ENCODE measurements around the gene ZNF276.
A peak's percentile ranks its signal among the peaks of the same experiment; 100 is the strongest.
"Not testable (repeated sequence)": the region's sequence is repeated elsewhere in the genome, so short reads cannot be mapped to it uniquely, and the experiment has no call there.

The ZNF276 gene, protein sequence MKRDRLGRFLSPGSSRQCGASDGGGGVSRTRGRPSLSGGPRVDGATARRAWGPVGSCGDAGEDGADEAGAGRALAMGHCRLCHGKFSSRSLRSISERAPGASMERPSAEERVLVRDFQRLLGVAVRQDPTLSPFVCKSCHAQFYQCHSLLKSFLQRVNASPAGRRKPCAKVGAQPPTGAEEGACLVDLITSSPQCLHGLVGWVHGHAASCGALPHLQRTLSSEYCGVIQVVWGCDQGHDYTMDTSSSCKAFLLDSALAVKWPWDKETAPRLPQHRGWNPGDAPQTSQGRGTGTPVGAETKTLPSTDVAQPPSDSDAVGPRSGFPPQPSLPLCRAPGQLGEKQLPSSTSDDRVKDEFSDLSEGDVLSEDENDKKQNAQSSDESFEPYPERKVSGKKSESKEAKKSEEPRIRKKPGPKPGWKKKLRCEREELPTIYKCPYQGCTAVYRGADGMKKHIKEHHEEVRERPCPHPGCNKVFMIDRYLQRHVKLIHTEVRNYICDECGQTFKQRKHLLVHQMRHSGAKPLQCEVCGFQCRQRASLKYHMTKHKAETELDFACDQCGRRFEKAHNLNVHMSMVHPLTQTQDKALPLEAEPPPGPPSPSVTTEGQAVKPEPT

DNA sequence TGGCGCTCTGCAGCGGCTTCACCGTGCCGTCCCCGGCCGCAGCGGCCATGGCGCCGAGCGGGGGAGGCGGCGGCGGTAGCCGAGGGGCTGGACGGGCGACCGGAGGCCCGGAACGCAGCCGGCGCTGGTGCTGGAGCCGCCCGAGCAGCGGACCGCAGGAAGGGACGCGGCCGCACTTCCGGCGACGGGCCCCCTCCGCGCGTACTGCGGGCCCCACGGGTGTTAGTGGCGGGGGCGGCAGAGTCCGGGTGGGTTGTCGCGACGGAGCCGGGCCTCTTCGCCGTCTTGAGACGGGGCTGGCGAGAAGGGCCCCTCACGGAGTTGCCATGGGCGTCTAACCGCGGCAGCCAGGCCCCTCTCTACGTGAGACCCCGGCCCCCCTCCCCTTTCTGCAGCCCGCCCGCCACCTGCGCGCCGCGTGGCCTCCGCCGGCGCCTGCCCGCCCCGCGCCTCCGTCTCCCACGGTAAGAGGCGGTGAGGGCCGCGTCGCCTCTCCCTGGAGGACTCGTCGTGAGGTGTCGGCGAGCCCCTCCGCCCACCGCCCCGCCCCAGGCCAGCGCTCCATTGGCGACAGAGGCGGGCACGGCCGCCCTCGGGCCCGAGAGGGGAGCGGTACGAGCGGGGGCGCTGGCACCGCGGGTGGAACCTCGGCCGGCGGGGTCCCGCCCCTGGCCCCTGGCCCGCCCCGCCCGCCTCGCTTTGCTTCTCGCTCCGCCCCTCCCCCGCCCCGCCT, at the start of gene ZNF276, which contains the start of gene VPS9D1:
ZNF276 (plus strand) TSS at position 725 of the 733 bp plus-strand sequence. CDS start 104 bp downstream, outside the sequence.
VPS9D1 (minus strand) TSS at position 86 of the 733 bp plus-strand sequence; CDS start at position 49, 37 bp downstream.
- peak; percentile 76 for DNase-seq (ENCODE audit: low read depth)

DNA sequence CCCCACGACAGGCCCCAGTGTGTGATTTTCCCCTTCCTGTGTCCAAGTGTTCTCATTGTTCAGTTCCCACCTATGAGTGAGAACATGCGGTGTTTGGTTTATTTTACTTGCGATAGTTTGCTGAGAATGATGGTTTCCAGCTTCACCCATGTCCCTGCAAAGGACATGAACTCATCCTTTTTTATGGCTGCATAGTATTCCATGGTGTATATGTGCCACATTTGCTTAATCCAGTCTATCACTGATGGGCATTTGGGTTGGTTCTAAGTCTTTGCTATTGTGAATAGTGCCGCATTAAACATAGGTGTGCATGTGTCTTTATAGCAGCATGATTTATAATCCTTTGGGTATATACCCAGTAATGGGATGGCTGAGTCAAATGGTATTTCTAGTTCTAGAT, 49.8 kb upstream of the ZNF276 start:
- DNase-seq (ENCODE audit: low read depth), result not testable (repeated sequence)

DNA sequence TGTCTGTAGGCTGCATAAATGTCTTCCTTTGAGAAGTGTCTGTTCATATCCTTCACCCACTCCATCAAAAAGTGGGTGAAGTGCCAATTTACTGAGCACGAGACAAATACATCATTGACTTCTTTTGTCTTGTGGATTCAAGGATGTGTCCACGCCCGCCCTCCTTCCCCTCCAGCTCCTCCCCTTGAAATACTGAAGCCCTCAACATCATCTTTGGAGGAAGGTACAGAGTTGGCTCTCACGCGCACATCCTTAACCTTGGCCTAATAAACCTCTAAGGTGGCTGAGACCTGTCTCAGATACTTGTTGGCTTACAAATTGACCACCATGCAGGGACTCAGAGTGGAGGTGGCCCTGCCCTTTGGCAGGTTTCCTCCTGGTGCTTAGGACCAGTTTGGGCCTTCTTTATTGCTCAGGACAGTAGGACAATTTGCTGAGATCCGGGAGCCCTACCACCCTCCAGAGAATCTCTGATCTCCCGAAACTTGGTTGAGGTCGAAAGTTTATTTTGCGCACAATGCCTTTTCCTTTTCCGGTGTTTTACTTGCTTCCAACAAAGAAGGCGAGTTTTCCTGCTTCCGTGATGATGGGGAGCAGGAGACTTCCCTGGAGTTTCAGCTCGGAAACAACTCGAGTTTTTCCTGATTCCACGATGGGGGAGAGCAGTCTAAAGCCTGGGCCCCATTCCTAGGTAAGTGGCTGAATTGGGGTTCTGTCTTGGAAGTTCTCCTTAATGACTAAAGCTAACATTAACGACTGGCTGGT, 49.0 kb upstream of the ZNF276 start:
- DNase-seq (ENCODE audit: low read depth), result no peak

DNA sequence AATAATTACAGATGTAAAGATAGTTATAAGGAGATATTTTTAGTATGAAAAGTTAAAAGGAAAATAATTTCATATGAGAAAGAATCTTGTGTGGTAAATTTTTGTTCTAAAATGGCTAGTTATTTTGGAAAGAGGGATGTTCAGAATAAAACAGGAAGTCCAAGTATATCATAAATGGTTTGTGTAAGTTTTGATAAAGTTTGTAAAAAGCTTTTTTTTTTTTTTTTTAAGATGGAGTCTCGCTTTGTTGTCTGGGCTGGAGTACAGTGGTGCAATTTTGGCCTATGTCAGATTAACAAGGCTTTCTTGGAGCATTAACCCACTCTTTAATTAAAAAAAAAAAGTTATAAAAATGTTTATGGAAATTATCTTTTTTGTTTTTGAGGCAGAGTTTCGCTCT, 43.1 kb upstream of the ZNF276 start:
- DNase-seq (ENCODE audit: low read depth), result no peak

DNA sequence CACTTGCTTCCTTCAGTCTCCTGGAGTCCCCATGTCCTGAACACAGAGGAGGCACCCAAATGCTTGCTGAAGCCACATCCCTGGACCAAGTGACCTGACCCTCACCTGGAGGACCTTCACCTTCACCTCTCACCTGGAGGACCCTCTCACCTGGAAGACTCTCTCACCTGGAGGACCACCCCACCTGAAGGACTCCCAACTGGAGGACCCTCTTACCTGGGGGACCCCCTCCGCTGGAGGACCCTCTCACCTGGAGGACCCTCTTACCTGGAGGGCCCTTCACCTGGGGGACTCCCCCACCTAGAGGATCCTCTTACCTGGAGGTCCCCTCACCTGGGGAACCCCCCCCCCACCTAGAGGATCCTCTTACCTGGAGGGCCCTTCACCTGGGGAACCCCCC, 35.4 kb upstream of the ZNF276 start:
- DNase-seq (ENCODE audit: low read depth), result no peak

DNA sequence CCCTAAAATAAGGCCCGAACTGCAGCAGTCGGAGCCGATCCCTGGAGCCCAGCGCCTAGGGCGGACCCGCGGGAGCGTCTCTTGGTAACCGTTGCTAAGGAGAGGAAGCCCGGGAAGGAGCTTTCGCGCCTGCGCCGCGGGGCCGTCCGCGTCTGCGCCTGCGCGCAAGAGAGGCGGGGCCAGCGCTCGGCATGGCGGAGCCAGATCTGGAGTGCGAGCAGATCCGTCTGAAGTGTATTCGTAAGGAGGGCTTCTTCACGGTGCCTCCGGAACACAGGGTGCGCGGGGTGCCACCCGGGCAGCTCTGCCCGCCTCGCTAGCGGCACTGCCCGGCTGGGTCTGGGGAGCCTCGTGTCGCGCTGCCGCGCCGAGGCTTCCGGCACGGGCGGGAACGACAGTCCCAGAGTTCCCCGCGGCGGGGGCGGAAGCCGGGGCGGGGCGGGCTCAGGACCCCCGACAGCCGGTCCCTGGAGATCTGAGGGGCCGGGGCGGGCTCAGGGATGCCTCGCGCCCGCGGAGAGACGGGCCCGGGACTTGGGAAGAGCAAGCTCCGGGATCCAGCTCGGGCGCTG, 34.7 kb upstream of the ZNF276 start, which contains the start of gene CDK10:
CDK10 (plus strand) TSS at position 170 of the 572 bp plus-strand sequence; CDS start at position 192, 22 bp downstream.
- DNase-seq (ENCODE audit: low read depth), result peak; percentile 80

DNA sequence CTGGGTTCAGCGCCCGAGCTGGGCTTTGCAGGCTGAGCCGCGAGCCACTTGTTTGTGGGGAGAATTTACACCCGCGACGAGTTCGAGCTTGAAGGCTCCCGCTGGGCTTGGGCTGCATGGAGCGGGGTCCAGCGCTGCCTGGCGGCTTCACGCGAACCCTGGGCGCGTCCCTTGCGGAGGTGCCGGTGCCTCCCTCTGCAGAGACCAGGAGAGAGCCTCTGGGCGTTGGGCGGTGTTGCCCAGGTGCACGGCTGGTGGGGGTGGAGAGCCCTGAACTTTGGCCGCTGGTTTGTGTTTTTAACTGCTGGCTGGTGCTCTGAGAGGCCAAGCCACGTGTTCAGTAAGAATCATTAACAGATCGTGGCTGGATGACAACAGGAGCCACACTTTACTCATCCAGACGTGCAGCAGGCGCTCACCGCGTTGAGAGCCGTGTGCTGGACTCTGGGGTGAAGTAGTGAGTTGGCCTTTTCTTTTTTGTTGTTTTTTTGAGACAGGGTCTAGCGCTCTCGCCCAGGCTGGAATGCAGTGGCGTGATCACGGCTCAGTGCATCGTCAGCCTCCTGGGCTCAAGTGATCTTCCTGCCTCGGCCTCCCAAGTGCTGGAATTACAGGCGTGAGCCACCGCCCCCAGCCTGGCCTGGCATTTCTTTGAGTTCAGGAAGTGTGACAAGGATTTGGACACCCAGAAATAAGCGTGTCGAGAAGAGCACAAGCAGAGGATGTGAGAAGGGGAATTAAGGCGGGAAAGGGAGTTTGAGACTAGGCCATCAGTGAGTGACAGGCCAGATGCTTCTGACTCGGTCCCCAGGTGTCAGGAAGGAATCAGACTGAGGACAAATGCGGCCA, 34.0 kb upstream of the ZNF276 start:
- DNase-seq (ENCODE audit: low read depth), result no peak

DNA sequence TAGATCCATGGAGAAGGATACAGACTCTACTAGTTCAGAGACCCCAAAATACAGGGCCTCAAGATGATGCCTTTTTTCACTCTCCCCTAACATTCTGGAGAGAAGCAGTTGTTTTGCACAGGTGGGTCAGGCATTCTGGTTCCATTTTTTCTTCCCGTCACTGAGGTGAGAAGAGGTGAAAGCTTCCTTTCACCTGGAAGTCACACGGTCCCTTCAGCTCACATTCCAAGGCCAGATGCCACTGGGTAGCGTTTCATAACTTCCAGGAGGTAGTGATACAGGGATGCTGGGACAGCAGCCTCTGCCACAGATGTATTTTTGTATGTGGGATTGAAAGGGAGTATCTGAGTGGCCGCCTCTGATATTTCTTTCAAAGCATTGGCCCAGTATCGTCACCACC, 32.9 kb upstream of the ZNF276 start:
- DNase-seq (ENCODE audit: low read depth), result no peak

DNA sequence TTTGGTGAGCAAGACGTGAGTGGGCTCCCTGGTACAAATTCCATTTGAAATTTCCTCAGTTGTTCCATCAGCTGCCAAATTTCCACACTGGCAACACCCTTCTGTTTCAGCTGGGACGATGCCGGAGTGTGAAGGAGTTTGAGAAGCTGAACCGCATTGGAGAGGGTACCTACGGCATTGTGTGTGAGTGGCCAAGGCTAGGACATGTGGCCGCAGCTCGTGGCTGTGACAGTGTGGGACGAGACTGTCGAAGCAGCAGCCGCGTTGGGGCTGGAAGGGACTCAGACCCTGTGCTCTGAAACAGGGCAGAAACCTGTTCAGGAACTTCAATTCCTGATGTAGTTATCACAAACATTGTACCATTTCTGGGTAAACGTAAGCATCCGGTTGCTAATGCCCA, 32.2 kb upstream of the ZNF276 start:
- DNase-seq (ENCODE audit: low read depth), result no peak

DNA sequence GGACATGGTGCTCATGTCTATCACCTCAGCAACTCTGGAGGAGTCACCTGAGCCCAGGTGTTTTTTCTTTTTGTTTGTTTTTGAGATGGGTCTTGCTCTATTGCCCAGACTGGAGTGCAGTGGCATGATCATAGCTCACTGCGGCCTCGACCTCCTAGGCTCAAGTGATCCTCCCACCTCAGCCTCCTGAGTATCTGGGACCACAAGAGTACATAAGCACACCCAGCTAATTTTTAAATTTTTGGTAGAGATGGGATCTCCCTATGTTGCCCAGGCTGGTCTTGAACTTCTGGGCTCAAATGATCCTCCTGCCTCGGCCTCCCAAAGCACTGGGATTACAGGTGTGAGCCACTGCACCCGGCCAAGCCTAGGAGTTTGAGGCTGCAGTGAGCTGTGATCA, 31.7 kb upstream of the ZNF276 start:
- not testable (repeated sequence) for DNase-seq (ENCODE audit: low read depth)

DNA sequence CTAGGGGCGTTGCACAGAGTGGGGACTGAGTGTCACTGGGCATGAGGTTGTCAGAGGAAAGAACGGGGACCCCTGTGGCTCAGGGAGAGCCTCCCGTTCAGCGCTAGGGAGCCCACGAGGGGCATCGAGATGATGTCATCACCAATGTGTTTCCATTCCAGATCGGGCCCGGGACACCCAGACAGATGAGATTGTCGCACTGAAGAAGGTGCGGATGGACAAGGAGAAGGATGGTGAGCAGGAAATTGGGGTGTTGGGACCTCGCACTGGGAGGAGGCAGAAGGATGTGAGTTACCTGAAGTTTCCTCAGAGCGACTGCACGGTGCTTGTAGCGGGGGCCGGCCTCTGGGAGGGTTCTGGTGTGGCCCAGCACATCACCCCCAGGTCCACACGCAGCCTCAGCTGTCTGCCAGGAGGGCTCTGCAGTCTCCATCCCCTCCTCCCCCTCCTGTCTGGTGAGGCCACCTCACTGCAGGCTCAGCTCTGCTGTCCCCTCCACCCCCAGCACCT, 30.9 kb upstream of the ZNF276 start:
- DNase-seq (ENCODE audit: low read depth), result no peak

DNA sequence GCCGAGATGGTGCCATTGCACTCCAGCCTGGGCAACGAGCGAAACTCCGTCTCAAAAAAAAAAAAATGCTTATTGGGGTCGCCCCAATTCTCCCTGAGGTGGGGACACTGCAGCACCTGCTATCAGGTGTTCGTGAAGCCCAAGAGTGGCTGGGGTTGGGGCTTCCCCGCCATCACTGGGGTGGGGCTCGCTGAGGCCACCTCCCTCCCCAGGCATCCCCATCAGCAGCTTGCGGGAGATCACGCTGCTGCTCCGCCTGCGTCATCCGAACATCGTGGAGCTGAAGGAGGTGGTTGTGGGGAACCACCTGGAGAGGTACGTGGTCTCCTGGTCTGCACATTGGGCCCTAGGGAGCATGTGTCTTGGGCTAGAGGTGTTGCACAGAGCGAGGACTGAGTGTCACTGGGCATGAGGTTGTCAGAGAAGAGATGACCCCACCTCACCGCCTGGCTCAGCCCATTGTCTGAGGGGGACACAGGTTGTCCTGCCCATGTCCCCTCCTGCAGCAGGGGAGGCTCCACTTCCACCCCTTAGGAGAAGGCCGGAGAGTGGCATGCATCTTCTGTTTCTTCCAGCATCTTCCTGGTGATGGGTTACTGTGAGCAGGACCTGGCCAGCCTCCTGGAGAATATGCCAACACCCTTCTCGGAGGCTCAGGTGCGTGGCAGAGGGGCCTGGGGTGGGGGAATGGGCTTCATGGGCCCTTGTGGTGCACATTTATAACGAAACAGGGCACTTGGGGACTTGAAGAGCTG, 29.9 kb upstream of the ZNF276 start:
- DNase-seq (ENCODE audit: low read depth), result no peak

DNA sequence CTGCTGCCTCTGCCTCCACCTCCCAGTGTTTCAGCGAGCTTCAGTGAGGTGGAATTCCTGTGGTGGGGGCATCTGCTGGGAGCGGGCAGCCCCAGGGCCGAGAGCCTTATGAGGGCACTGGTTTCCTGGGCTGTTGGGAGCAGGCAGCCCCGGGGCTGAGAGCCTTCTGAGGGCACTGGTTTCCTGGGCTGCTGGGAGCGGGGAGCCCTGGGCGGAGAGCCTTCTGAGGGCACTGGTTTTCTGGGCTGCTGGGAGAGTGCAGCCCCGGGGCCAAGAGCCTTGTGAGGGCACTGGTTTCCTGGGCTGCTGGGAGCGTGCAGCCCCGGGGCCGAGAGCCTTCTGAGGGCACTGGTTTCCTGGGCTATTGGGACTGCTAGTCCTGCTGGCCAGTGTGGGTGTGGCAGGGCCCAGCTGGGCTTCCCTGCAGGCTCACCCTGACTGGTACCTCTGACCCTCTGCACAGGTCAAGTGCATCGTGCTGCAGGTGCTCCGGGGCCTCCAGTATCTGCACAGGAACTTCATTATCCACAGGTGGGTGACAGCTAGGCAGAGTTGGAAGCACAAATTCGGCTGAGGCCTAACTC, 29.3 kb upstream of the ZNF276 start:
- no peak for DNase-seq (ENCODE audit: low read depth)

DNA sequence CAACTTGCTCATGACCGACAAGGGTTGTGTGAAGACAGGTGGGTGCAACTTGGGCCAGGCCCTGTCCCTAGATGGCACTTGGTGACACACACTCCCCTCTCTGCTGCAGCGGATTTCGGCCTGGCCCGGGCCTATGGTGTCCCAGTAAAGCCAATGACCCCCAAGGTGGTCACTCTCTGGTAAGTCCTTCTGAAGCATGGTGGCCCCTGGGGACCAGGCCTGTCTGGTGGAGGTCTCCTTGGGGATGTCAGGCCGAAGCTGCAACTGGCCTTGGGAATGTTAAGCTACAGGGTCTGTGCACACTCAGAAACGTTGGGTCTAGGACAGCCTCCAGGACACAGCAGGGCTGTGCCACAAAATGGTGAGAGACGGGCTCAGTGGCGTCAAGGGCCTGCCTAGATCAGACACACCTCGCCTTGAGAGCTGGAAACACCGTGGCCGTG, 28.0 kb upstream of the ZNF276 start:
- DNase-seq (ENCODE audit: low read depth), result no peak

DNA sequence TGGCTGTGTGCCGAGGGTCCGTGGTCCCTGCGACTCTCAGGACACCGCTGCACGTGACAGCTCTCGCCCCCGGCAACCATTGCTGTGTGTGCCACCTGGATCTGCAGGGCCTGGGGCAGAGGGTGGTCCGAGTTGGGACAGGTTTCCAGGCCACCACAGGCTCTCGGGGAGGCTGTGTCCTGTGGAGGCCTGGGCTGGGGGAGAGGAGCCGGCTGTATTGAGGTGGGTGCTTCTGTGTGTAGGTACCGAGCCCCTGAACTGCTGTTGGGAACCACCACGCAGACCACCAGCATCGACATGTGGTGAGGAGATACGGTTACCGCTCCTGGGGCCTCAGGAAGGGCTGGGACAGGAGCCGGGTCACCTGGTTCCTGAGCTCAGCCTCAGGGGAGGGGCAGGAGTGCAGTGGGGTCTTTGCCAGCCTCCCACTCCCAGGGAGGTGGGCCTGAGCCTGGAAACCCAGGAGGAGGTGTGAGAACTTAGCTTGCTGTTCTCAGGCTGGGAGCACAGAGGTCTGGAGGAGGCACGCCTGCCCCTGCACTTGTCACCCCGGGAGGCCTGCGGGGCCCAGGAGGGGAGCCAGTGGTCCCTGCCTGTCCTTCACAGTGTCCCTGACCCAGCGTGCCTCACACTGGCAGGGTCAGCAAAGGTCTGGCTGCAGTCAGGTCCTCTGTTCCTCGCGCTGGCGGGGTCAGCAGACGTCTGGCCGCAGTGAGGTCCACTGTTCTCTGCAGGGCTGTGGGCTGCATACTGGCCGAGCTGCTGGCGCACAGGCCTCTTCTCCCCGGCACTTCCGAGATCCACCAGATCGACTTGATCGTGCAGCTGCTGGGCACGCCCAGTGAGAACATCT, 27.2 kb upstream of the ZNF276 start:
- DNase-seq (ENCODE audit: low read depth), result no peak

DNA sequence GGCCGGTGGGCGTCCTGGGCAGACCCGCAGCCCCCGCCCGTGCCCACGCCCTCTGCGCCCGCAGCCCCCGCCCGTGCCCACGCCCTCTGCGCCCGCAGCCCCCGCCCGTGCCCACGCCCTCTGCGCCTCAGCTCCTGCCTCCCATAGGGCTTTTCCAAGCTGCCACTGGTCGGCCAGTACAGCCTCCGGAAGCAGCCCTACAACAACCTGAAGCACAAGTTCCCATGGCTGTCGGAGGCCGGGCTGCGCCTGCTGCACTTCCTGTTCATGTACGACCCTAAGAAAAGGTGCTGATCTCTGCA, 26.6 kb upstream of the ZNF276 start:
- DNase-seq (ENCODE audit: low read depth), result not testable (repeated sequence)

DNA sequence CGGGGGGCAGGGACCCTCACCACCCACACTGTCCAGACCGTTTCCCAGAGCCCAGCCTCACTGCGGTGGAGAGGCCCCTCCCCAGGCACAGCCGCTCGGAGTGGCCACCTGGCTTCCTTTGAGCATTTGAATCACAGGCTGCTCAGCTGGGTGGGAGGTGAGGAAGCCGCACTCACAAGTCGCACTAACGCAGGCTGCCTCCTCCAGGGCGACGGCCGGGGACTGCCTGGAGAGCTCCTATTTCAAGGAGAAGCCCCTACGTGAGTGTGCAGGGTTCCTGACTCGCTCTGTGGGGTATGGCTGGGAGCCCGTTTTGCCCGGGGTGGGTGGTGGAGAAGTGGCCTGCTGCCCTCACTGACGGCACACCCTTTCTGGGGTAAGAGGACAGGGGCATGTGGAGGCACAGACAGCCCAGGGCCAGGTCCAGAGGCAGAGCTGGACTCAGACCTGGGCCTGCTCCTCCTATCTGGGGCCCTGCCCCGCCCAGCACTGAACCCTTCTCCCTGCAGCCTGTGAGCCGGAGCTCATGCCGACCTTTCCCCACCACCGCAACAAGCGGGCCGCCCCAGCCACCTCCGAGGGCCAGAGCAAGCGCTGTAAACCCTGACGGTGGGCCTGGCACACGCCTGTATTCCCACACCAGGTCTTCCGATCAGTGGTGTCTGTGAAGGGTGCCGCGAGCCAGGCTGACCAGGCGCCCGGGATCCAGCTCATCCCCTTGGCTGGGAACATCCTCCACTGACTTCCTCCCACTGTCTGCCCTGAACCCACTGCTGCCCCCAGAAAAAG, 26.1 kb upstream of the ZNF276 start:
- no peak for DNase-seq (ENCODE audit: low read depth)
